HepG2 (cell line): ENCODE data around the gene B3GNT9. TPM values are rescaled to one million over a fixed set of nuclear protein-coding genes. Genes with fewer than 3 reads are reported as not detected.

Experiments used
- ATAC-seq: fragments of 200-7000 bp; cut with Tn5 transposase; 3 replicates; pipeline ENCODE4 v1.9.1; 2020; ENCODE audit warnings: mild to moderate bottlenecking, moderate library complexity
- BruUV-seq: library from RNA; stranded (reverse); fragments of 400-500 nt; replicated peaks from 2 replicates; lab custom pipeline; 2021; lab: Mats Ljungman, UMichigan
- CTCF ChIA-PET: fragments of 300-600 bp; formaldehyde crosslinking; extraction: SDS; loops from one replicate; lab custom pipeline; 2021; ENCODE audit warnings: low total read pairs, inconsistent platforms, low intra/inter-chr PET ratio; lab: Yijun Ruan, JAX
- POLR2A ChIA-PET: fragments of 350-600 bp; sonication (Branson Sonifier 250); formaldehyde crosslinking; loops from one replicate; lab custom pipeline; 2020; ENCODE audit warnings: antibody characterized with exemption, inconsistent platforms; lab: Yijun Ruan, JAX
- DNase-seq: peaks from one replicate; pipeline ENCODE4 v3.0.0-alpha.2; 2015; ENCODE audit warnings: low spot score
- FAIRE-seq: peaks from 3 replicates; lab custom pipeline; 2011; peaks lifted over from hg19 to GRCh38; lab: Jason Lieb, UNC
- H2AFZ ChIP-seq: one replicate; pipeline ENCODE4 v1.6.1; 2011; ENCODE audit warnings: low read length, inconsistent platforms
- H3K27ac ChIP-seq: fragments of 300-600 bp; 3 replicates; pipeline ENCODE4 v1.8.0; 2011; ENCODE audit warnings: mixed run types, mild to moderate bottlenecking, mixed read lengths, low read length, inconsistent platforms; ENCODE audit not compliant: insufficient read depth; ENCODE audit errors: extremely low read length
- H3K27me3 ChIP-seq, 2 experiments: fragments of 200-600 bp in 1 of 2; 2 replicates in 1 of 2; 3 replicates in 1 of 2; pipeline versions ENCODE4 v1.6.0 to v1.8.0; 2011; ENCODE audit warnings: low read length in 2 of 2, mild to moderate bottlenecking in 2 of 2, moderate library complexity in 2 of 2, inconsistent platforms in 1 of 2; ENCODE audit not compliant: insufficient read depth in 2 of 2, control insufficient read depth in 1 of 2
- H3K36me3 ChIP-seq, 2 experiments: fragments of 200-600 bp in 1 of 2; replicated peaks in 1 of 2; 2 replicates in 1 of 2; 3 replicates in 1 of 2; pipeline versions ENCODE4 v1.5.1 to v1.8.0; 2011; ENCODE audit warnings: low read length in 2 of 2, inconsistent platforms in 1 of 2; ENCODE audit not compliant: insufficient read depth in 2 of 2, control insufficient read depth in 1 of 2
- H3K4me1 ChIP-seq: 2 replicates; pipeline ENCODE4 v1.5.1; 2012; ENCODE audit warnings: low read length, inconsistent platforms; ENCODE audit not compliant: insufficient read depth
- H3K4me2 ChIP-seq: 2 replicates; pipeline ENCODE4 v1.6.0; 2011; ENCODE audit warnings: low read depth, low read length, inconsistent platforms
- H3K4me3 ChIP-seq, 3 experiments: fragments of 200-600 bp in 1 of 3; sonication (generic), shearing (Covaris generic) in 1 of 3; replicated peaks in 1 of 3; 2 replicates each; pipeline ENCODE4 v1.5.1; 2011 to 2016; ENCODE audit warnings: low read length in 3 of 3, inconsistent platforms in 2 of 3, low read depth in 2 of 3, mild to moderate bottlenecking in 2 of 3, control low read depth in 1 of 3, mixed read lengths in 1 of 3; ENCODE audit not compliant: insufficient read depth in 1 of 3
- H3K79me2 ChIP-seq: one replicate; pipeline ENCODE4 v1.6.1; 2011; ENCODE audit warnings: low read length, inconsistent platforms; ENCODE audit not compliant: insufficient read depth
- H3K9ac ChIP-seq: 2 replicates; pipeline ENCODE4 v1.6.0; 2011; ENCODE audit warnings: mild to moderate bottlenecking, low read depth, low read length, inconsistent platforms; ENCODE audit not compliant: insufficient read depth
- H3K9me3 ChIP-seq: 2 replicates; pipeline ENCODE4 v1.5.1; 2012; ENCODE audit warnings: mild to moderate bottlenecking, low read length
- H4K20me1 ChIP-seq: 2 replicates; pipeline ENCODE4 v1.6.0; 2011; ENCODE audit warnings: inconsistent platforms, mild to moderate bottlenecking, low read length, moderate library complexity; ENCODE audit not compliant: insufficient read depth
- BCL6 ChIP-seq: IDR thresholded peaks from 2 replicates; pipeline ENCODE4 v1.6.1; 2016; ENCODE audit warnings: missing genetic modification reagents, missing compliant biosample characterization
- ESRRA ChIP-seq: sonication (generic); formaldehyde crosslinking; IDR thresholded peaks from 2 replicates; pipeline ENCODE4 v1.5.1; 2020; ENCODE audit warnings: mild to moderate bottlenecking, low read depth, missing genetic modification reagents
- GFI1 ChIP-seq: sonication (generic); formaldehyde crosslinking; IDR thresholded peaks from 2 replicates; pipeline ENCODE4 v1.5.0; 2020; ENCODE audit warnings: missing genetic modification reagents, mild to moderate bottlenecking, borderline replicate concordance
- HDAC2 ChIP-seq: sonication (generic); formaldehyde crosslinking; IDR thresholded peaks from 2 replicates; pipeline ENCODE4 v1.4.0; 2020; ENCODE audit warnings: missing genetic modification reagents
- HNRNPLL ChIP-seq: fragments of 200-400 bp; formaldehyde crosslinking; IDR thresholded peaks from 2 replicates; pipeline ENCODE4 v1.6.1; 2017; ENCODE audit warnings: mild to moderate bottlenecking, low read depth, low read length; ENCODE audit not compliant: poor library complexity, severe bottlenecking
- NR2F6 ChIP-seq, 2 experiments: IDR thresholded peaks; 2 replicates each; pipeline ENCODE4 v1.6.1; 2016; ENCODE audit warnings: antibody characterized with exemption in 1 of 2, mild to moderate bottlenecking in 1 of 2
- PAX8 ChIP-seq: sonication (generic); formaldehyde crosslinking; IDR thresholded peaks from 2 replicates; pipeline ENCODE4 v1.8.0; 2022; ENCODE audit warnings: mild to moderate bottlenecking, missing genetic modification reagents, borderline replicate concordance
- REL ChIP-seq: sonication (generic); formaldehyde crosslinking; conservative IDR thresholded peaks from 2 replicates; pipeline ENCODE4 v1.8.0; 2022; ENCODE audit warnings: mild to moderate bottlenecking, missing genetic modification reagents, moderate library complexity
- SOX5 ChIP-seq: IDR thresholded peaks from 2 replicates; pipeline ENCODE4 v1.6.1; 2016; ENCODE audit warnings: borderline replicate concordance
- ZNF44 ChIP-seq: sonication (generic); formaldehyde crosslinking; IDR thresholded peaks from 2 replicates; pipeline ENCODE4 v1.5.1; 2020; ENCODE audit warnings: mild to moderate bottlenecking, missing genetic modification reagents
- ZNF468 ChIP-seq: sonication (generic); formaldehyde crosslinking; IDR thresholded peaks from 2 replicates; pipeline ENCODE4 v1.8.0; 2022; ENCODE audit warnings: mild to moderate bottlenecking, moderate library complexity, missing genetic modification reagents
- ZNF558 ChIP-seq: sonication (generic); formaldehyde crosslinking; IDR thresholded peaks from 2 replicates; pipeline ENCODE4 v1.9.0; 2022; ENCODE audit warnings: mild to moderate bottlenecking, missing genetic modification reagents, borderline replicate concordance
- ZNF850 ChIP-seq: sonication (generic); formaldehyde crosslinking; conservative IDR thresholded peaks from 2 replicates; pipeline ENCODE4 v1.9.0; 2021; ENCODE audit warnings: mild to moderate bottlenecking, missing genetic modification reagents
- ZSCAN12 ChIP-seq: sonication (generic); formaldehyde crosslinking; IDR thresholded peaks from 2 replicates; pipeline ENCODE4 v1.9.0; 2021; ENCODE audit warnings: mild to moderate bottlenecking, missing genetic modification reagents
- WGBS: methylation state at CpG from one replicate; pipeline ENCODE4 v1.1.6; 2017; ENCODE audit warnings: low lambda C conversion rate; 5-methylcytosine and 5-hydroxymethylcytosine counted together
- in situ Hi-C: cut with HindIII; loops from 2 replicates; pipeline ENCODE4 v1.10.0; 2017; ENCODE audit warnings: low pct_unique_long_range_greater_than_20kb; ENCODE audit not compliant: extremely low pct_ligation_motif_present
- intact Hi-C: fragments of 100-400 bp; cut with micrococcal nuclease; formaldehyde crosslinking; loops from one replicate; pipeline ENCODE4 v1.10.0; 2022; ENCODE audit not compliant: unreplicated experiment
- polyA plus RNA-seq, 8 experiments: library from polyadenylated mRNA; depleted of rRNA in 3 of 8; stranded (reverse) in 7 of 8; unstranded in 1 of 8; fragments of >200 nt; fragmentation: Illumina TruSeq in 4 of 8; extraction: Trizol in 4 of 8; gene quantifications; 2 replicates each; pipeline versions ENCODE4 v1.2.1 to v1.2.3, GENCODE V29; 2011 to 2016; ENCODE audit warnings: low read depth in 4 of 8, missing spikeins in 1 of 8, mixed read lengths in 1 of 8; ENCODE audit not compliant: insufficient read depth in 1 of 8
- total RNA-seq, 5 experiments: library from RNA; depleted of rRNA; stranded (reverse); fragments of >200 nt; fragmentation: Illumina TruSeq; extraction: Trizol; gene quantifications; 2 replicates each; pipeline ENCODE4 v1.2.3, GENCODE V29; 2016; ENCODE audit warnings: low read depth in 1 of 5
- TF ChIP-seq, protein P1 (sequence below): sonication (generic); formaldehyde crosslinking; IDR thresholded peaks from 2 replicates; pipeline ENCODE4 v1.5.0; 2020; ENCODE audit warnings: missing genetic modification reagents
- TF ChIP-seq, protein P2 (sequence below): IDR thresholded peaks from 2 replicates; pipeline ENCODE4 v1.6.1; 2012; ENCODE audit warnings: low read depth, low read length, improper control_type of control experiment
- TF ChIP-seq, protein P3 (sequence below): sonication (generic); formaldehyde crosslinking; IDR thresholded peaks from 2 replicates; pipeline ENCODE4 v1.4.0; 2020; ENCODE audit warnings: mild to moderate bottlenecking, missing genetic modification reagents
- TF ChIP-seq, protein P4 (sequence below): sonication (generic); formaldehyde crosslinking; IDR thresholded peaks from 2 replicates; pipeline ENCODE4 v1.5.0; 2020; ENCODE audit warnings: missing genetic modification reagents

The B3GNT9 gene
- total and polyA plus RNA-seq, 2 of the 13 experiments (the other 11 are each of a cell fraction or from before 2014, with no cell fraction given), result 1.5 to 3.1 TPM

DNA sequence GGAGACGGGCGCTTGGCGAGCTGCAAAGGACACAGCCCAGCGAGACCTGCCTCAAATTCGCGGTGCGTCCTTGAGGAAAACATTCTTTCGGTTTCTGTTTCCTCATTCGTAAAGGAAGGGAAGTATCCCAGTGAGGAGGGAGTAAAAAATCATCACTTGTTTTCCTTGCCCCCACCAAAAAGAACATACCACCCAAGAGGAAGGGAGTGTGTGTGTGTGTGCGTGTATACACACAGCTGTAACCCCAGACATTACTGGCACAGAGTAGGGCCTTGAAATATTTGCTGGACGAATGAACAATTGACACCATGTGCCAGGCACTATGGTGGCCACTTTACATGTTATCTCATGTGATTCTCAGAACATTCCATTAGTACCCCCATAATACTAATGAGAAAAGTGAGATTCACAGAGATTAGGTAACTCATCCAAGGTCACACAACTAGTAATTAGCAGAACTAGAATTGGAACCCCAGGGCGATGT is 34.9 kb upstream of the B3GNT9 start (continued):
- TF ChIP-seq, protein P1, sequence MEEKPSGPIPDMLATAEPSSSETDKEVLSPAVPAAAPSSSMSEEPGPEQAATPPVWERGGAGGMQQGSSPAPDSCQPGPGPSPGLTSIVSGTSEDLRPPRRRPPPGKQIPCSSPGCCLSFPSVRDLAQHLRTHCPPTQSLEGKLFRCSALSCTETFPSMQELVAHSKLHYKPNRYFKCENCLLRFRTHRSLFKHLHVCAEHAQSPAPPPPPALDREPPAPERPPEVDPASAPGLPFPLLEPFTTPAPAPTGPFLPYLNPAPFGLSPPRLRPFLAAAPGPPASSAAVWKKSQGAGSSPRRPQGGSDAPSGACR (CRISPR knock-in tag), result 0 out of 2 replicates have a peak, but pooled peaks have one; percentile 11
- no peak for TF ChIP-seq ZNF558
- TF ChIP-seq ESRRA (CRISPR knock-in tag), result peak; percentile 22; the same call in 1 of the 2 replicates
- TF ChIP-seq ZSCAN12, result 0 out of 2 replicates have a peak, but pooled peaks have one; percentile 53
- no peak for TF ChIP-seq ZNF850 (CRISPR knock-in tag)
- TF ChIP-seq, all 625 proteins: peak for 23

DNA sequence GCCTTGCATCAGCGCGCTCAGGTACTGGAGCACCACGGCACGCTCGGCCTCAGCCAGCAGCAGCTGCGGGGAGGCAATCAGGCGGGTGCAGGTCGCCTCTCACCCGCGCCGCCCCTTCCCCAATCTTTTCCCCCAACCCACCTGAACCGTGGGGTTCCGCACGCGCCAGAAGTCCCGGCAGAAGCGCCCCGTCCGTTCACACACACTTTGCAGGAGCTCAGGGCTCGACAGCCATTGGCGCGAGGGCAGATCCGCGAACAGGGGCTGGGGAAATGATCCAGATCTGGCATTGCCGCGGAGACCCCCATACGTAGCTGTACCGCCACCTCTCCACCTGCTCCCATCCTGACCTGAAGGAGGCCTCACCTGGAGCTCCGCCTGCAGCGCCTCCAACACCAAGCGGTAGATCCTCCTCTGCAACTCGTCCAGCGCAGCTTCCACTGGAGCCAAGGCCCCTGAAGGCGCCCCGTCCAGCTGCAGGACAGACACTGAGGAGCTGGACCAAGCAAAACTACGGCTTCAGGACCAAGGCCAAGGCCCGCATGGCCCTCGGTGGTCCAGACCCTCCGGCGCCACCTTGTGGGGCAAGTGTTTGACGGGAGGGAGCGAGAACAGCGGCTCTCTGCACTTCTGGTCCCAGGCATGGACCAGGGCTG is 34.3 kb upstream of the B3GNT9 start:
- WGBS, result 36% methylated on average over 34 of the region's 43 CpGs
- Histone ChIP-seq H4K20me1 (no peaks in the 10 kb centered on the region), H3K27me3 (peaks cover 7 to 10% of the 10 kb centered on the region in 2 experiments; a peak in 2 of 5 replicates), H3K36me3 (no peaks in the 10 kb centered on the region), H3K27ac (no peak overlapping the region), H3K4me2 (peak overlapping the region; percentile 96), H3K9ac (peak overlapping the region; percentile 93; the same call in 1 of the 2 replicates), H3K4me1 (peaks cover 48% of the 10 kb centered on the region), H3K4me3 (peak overlapping the region in 2 of 3 experiments; percentile 82 to 98; a peak in 4 of 6 replicates), H2AFZ (no peak overlapping the region), H3K79me2 (no peaks in the 10 kb centered on the region), H3K9me3 (no peaks in the 10 kb centered on the region)
- intact Hi-C loops, result loop anchor here (1.0 to 5.0 kb wide), 3 partner anchors 42 to 208 kb away; partner anchors contain the start of gene TMEM208
- ATAC-seq, result peak; percentile 70
- in situ Hi-C loops, result loop anchor here (5.0 kb wide), 1 partner anchor 208 kb away; no protein-coding TSS in a partner anchor
- DNase-seq, result peak; percentile 86
- CTCF ChIA-PET, result interaction anchor here (0.8 to 2.7 kb wide), 8 partner anchors 11 to 290 kb away, joined by 3 to 28 read pairs (median 4); no protein-coding TSS in a partner anchor
- peak; percentile 94 for FAIRE-seq
- POLR2A ChIA-PET, result interaction anchor here (1.0 to 2.8 kb wide), 8 partner anchors 12 to 167 kb away, joined by 4 to 18 read pairs (median 6); partner anchors contain the start of genes CBFB, FHOD1, NOL3 and TMEM208
- BruUV-seq, result no TSS peak
- TF ChIP-seq SOX5, result peak; percentile 62; the same call in 1 of the 2 replicates
- 0 out of 2 replicates have a peak, but pooled peaks have one; percentile 57 for TF ChIP-seq REL (CRISPR knock-in tag)
- TF ChIP-seq, protein P2, sequence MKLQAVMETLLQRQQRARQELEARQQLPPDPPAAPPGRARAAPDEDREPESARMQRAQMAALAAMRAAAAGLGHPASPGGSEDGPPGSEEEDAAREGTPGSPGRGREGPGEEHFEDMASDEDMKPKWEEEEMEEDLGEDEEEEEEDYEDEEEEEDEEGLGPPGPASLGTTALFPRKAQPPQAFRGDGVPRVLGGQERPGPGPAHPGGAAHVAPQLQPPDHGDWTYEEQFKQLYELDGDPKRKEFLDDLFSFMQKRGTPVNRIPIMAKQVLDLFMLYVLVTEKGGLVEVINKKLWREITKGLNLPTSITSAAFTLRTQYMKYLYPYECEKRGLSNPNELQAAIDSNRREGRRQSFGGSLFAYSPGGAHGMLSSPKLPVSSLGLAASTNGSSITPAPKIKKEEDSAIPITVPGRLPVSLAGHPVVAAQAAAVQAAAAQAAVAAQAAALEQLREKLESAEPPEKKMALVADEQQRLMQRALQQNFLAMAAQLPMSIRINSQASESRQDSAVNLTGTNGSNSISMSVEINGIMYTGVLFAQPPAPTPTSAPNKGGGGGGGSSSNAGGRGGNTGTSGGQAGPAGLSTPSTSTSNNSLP, result 0 out of 2 replicates have a peak, but pooled peaks have one; percentile 24
- peak; percentile 64 for TF ChIP-seq BCL6
- no peak for TF ChIP-seq NR2F6 (IDR thresholded peaks at IDR 0.05)
- peak; percentile 80 for TF ChIP-seq NR2F6 (CRISPR knock-in tag; IDR thresholded peaks at IDR 0.05)
- TF ChIP-seq HDAC2 (CRISPR knock-in tag), result peak; percentile 96
- no peak for TF ChIP-seq PAX8 (CRISPR knock-in tag)
- TF ChIP-seq, protein P3, sequence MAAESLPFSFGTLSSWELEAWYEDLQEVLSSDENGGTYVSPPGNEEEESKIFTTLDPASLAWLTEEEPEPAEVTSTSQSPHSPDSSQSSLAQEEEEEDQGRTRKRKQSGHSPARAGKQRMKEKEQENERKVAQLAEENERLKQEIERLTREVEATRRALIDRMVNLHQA (CRISPR knock-in tag), result no peak
- peak; percentile 74; the same call in 1 of the 2 replicates for TF ChIP-seq ZNF44
- TF ChIP-seq, protein P4, sequence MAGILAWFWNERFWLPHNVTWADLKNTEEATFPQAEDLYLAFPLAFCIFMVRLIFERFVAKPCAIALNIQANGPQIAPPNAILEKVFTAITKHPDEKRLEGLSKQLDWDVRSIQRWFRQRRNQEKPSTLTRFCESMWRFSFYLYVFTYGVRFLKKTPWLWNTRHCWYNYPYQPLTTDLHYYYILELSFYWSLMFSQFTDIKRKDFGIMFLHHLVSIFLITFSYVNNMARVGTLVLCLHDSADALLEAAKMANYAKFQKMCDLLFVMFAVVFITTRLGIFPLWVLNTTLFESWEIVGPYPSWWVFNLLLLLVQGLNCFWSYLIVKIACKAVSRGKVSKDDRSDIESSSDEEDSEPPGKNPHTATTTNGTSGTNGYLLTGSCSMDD (CRISPR knock-in tag), result peak; percentile 45; the same call in 1 of the 2 replicates
- peak; percentile 56 for TF ChIP-seq HNRNPLL
- peak; percentile 88; the same call in 1 of the 2 replicates for TF ChIP-seq ZNF468 (CRISPR knock-in tag)
- peak; percentile 19; the same call in 1 of the 2 replicates for TF ChIP-seq GFI1
